Left kidney (tissue), 2 donors: ENCODE measurements around the gene PKP4. TPM values are rescaled to one million over a fixed set of nuclear protein-coding genes. Genes with fewer than 3 reads are reported as not detected.

Experiments
- DNase-seq: peaks from one replicate; pipeline ENCODE4 v3.0.0-alpha.2; 2013
- polyA plus RNA-seq: library from polyadenylated mRNA; unstranded; fragments of 120-200 nt; gene quantifications from one replicate; pipeline ENCODE4 v1.2.1, GENCODE V29; 2013; ENCODE audit not compliant: insufficient read length

Gene PKP4
- polyA plus RNA-seq, 1 donor, result 200 TPM

DNA sequence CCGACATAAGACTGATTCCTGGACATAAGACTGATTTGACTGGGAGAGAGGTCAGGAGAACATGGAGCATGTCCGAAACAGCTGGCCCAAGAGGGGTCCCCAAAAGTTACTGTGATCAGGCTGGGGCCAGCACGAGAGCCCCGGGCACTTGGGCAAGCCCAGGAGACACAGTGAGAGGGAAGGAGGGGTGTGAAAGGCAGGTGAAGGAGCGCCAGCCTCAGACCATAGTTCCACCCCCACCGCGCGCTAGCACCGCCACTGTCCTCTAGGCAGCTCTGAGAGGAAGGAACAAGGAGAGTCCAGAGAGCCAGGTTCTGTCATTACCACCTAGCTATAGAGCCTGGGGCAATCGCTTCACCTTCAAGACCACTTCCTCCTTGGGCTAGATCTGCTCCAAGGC, 260.2 kb downstream of the PKP4 start:
- no peak for DNase-seq

DNA sequence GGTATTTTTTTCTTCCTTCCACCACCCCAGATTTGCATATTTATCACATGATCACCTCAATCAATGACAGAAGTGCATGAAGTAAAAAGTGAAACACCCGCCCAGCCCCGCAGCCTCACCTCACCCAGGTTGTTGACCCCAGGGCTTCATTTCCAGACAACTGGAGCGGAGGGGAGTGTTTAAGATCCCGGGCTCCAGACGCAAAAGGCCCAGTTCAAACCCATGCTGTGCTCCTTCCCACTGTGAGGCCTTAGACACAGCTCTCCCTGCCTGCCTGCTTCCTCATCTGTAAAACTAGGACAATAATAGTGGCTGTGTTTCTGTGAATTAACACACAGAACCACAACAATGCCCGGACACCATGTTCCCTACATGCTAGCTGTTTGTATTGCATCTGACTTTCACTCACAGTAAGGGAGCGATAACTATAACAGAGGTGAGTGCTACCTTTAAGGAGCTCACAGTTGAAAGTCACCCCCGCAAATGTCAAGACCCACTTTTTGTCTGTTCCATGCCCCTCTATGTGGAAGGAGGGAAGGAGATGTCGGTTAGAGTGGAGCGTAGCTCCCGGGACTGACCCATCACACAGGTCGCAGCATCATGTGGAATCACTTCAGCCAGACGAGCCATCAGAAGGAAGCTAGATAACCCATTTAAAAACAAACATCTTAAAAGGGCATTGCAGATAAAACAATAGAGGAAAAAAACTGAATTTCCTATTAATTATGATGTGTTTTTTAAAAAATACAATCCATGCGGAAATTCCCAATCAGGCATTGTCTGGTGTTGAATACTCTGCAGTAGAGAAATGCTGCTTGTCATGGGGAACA, 260.8 kb downstream of the PKP4 start:
- DNase-seq, result no peak

DNA sequence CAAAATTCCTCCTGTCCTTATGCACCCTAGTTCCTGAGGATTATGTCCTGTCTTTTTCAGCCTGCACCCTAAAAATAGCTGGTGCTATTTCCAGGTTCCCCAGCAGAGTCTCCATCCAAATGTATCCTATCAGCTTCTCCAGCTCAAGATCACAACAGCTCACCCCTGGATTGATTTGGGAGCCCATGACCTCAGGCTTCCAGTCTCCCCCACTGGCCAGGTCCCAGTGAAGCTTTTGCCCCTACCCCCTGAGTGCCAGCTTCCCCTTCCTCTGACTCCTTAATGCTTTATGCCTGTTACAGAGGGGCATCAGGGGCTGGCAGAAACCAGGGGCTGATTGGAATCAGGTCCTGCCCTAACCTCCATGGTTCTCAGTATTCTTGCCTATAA, 261.4 kb downstream of the PKP4 start:
- no peak for DNase-seq

DNA sequence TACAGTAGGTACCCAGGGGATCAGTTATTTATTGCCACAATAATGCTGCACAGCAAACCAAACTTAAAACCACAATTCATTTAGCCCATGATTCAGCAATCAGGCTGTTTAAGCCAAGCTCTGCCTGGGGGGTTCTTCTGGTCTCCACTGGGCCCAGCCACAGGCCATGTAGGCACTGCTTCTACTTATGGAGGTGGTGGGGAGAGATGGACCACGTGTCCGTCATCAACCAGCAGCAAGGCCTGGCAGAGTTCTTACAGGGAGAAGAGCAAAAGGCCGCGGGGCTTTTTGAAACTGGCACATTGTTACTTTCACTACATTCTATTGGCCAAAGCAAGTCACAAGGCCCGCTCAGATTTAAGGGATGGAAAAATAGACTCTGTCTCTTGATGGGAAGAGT, 262.1 kb downstream of the PKP4 start:
- DNase-seq, result no peak

DNA sequence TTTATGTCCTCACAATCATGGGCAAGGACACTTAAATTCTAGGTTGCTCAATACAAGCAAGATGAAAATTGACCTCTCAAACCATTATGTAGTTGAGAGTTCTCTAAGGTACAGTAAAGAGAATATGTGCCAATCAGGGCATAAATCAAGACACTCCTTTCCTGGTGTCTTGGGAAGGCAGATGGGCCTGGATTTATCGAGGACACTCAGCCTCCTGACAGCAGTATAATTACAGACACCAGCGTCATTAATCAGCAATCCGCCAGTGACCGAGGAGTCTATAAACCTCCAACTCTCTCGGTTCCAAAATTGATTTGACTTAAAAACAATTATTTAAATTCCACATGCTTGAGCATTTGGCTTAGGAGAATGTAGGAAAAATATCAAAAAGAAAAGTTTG, 262.7 kb downstream of the PKP4 start:
- DNase-seq, result no peak

DNA sequence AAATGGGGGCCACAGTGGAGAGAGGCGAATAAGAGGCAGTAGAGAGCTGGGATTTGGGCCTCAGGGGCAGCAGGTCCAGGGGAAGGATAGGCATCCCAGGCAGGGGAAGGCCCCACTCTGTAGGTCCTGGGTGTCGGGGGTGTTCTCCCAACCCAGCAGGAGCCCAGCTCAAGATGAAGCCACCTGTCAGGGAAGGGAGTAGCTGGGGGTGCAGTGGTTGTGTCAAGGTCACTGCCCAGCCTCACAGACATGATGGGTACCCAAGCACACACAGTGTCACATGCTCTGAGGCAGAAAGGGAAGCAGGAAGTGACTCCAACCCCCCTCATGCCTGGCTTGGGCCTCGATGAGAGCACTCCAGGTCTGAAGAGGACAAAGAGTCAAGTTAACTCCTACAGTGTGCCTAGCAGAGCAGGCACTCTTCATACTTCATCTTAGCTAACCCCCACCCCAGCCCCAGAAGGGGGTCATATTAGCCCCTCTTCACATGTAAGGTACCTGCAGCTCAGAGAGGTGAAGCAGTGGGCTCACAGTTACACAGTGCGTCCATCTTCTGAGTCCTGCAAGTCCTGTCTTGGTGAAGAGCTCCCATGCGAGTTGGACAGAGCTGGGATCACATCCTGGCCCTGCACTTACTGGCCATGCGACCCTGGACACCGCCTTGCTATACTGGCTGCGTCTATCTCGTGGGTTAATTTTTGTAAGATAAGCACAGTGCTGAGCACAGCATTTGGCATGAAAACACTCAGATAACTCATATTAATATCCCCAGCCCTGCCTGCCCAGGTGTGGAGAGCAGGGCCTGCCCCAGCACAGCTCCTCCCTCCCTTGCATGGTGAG, 265.7 kb downstream of the PKP4 start:
- DNase-seq, result no peak

DNA sequence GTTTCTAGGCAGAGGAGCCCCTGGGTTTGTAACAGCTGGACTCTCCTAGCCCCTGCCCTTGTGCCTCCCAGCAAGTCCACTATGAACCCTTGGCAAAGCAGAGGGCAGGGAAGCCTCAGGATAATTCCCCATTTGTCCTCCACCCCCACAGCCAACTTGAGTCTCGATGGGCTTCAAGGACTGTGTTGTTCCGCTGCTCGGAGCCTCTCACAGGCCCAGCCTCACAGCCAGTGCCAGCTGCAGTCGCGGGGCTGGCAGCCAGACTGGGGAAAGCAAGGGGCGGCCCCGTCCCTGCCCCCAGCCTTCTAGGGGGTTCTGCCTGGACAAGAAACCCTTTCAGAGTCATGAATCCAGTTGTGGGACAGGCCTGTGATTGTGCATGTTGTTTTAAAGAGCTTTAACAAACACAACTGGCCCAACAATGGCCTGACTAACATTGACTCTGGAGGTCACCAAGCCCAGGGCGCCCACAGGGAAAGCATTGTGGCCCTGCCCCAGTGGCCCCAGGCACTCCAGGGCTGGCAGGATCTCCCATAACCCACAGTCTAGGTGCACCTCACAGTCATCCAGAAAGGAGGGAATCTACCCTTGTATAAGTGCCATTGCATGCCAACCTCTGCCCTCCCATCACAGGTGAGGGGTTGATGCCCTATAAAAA, 266.6 kb downstream of the PKP4 start:
- DNase-seq, result no peak

DNA sequence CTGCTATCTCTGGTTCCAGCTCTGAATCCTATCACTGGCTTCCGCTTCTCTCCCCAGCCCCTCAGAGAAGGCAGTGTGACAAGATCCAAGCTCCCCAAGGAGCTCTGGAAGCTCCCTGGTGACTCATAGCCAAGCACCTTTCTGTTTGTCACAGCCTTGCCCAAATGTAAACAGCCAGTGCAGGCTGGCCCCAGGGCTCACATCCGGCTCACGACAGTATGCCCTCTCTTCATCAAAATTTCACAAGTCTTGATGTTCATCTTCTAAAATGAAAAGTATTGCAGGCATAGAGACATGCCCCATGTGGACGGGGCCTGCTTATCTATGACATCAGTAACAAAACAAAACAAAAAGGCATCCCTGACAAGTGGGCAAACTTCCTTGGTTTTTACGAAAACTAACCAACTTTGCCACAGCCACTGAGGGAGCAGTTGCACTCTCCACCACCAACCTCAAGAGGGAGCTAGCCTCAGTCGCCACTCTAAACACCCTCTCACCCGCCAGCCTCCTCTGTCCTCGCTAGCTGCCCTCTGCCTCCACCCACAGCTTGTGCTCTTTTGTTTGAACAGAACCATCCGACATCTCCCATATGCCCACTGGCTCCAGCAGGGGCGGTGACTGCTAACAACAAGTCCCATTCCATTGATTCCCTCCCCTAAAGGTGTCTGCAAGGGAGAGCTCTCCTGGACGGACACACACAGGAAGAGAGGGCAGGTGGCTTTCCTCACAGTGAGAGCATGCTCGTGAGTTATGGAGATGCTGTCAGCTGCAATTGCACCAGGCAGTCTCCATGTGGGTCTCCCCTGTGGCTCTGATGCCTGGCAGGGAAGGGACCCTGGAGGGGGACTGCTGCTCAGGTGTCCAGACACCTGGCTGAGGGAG, 267.4 kb downstream of the PKP4 start:
- DNase-seq, result no peak

DNA sequence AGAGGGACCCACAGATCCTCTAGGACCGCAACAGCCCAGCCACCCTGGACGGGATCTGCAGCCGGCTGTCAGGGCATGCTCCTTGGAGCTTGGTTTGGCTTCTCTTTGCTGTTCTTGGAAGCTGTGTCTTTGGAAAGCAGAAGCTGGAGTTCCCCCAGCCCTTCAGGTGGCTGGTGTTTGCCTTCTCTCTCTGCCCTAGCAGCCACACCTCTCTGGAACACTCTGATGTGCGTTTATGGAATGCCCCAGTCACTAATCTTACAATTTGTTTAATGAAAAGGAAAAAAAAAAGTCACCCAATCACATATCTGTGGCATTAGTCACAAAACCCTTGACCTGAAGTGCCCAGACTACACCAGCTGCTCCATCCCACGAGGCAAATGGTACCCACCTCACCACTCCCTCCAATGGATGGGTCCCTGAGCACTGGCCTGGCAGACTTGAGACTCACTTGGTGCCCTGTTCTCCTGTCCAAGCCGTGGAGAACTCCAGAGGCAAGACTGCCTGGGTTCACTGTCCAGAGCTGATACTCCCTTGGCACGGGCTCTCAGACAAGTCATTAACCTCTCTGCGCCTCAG, 268.1 kb downstream of the PKP4 start:
- DNase-seq, result no peak

DNA sequence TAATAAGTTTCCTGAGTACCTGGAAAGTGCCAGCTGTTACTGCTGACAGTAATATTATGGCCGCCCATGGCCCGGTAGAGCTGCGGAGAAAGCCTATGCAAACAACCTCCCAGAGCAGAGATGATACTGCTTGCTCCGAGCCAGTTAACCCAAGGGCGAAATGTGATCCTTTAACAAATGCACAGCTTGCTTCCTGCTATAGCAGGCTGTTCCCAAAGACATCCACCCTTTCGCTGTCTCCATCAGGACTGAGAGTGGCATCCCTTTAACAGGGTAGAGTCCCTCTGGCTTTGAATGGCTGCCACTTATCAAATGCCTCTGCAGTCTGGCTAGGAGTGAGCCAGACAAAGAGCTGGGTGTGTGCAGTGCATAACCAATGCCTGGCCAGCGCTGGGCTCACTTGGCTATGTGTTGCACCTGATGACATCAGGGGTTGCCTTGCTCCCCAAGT, 268.7 kb downstream of the PKP4 start:
- no peak for DNase-seq

DNA sequence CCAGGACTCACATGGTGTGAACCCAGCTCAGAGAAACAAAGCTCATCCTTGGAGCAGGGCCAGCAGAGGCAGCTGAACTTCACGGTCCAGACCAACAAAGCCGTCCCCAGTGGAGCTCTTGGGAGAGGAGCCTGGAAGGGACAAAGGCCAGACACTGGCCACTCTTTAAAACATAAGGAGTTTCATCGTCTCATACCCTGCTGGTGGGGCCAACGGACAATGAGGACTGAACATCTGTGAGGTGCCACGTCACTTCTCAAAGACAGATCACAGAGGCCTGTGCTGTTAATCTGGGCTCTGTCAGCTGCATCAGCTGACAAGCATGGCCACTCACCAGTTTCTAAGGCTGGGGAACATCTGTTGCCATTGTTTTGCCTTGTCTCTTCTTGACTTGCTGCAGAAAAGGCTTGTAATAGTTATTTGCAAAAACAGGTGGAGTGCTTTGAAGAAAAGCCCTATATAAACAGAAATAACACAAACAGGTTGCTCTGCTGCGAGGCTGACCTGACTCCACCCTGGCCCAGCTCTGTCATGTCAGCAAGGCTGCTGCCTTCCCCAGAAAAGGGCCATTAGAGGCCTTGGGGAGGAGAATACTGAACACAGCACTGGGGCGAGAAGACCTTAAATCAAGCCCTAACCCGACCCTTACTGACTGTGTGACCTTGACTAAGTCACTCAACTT, 270.3 kb downstream of the PKP4 start:
- no peak for DNase-seq

DNA sequence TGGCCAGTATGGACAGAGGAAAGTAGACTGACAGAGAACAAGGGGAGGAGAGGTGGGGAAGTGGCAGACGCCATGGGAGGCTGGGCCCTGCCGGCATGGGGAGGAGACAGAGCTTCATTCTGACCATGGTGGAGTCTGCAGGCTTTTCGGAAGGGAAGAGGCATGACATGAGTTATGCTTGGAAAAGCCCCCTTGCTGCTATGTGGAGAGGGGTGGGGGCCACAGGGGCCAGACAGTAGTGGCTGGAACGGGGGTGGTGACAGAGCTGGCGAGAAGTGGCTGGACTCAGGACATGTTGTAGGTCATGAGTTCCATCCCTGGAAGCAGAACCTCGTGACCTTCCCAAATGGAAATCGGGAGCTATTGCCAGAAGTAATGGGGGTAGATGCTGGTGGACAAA, 271.7 kb downstream of the PKP4 start:
- DNase-seq, result no peak

DNA sequence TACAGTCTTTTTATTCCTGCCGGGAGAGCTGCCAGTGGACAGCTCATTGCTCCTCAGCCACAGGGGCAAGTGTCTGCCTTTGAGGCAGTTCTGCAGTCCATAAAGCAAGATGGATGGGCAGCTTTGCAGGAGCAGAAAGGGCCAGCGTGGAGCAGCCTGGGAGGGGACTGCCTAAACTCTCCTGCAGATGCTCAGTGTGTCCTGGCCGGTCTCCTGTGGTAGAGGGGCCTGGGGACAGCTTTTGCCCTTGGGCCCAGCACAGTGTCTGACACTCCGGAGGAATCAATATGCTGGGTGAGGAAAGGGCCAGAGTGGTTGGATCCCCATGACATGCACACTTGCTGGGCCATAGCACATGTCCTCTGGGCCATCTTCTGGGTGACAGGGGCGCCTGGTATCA, 272.7 kb downstream of the PKP4 start:
- no peak for DNase-seq

DNA sequence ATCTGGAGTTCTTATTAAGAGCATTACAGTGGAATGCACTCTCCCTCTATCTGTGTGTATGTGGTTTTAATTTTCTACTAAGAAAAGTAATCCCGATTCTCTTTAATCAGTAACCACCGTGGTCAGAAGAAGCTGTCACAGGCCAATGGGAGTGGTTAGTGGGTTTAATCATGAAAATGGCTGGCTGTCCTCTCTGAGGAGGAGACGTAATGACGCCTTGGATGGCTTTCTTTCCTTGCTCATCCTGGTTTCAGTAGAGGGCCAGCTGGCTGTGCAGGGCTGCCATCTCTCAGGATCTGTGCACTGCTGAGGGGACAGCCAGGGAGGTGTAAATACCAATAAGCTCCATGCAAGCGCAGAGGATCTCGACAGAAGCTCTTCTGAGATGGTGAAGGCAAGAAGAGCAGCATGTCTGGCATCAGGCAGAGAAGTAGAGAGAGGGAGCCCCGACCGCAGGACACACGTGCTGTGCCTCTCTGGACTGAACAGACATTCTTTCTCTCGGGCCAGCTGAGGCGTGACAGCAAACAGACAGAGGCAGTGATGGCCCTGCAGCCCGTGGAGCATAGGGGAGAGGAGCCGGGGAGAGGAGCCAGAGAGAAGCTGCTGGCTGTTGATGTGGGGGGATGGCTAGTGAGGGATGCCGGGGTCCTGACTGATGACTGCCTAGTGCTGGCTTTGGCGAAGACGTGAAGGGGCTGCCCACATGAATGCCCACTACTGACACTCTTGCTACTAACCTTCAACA, 273.3 kb downstream of the PKP4 start:
- no peak for DNase-seq

DNA sequence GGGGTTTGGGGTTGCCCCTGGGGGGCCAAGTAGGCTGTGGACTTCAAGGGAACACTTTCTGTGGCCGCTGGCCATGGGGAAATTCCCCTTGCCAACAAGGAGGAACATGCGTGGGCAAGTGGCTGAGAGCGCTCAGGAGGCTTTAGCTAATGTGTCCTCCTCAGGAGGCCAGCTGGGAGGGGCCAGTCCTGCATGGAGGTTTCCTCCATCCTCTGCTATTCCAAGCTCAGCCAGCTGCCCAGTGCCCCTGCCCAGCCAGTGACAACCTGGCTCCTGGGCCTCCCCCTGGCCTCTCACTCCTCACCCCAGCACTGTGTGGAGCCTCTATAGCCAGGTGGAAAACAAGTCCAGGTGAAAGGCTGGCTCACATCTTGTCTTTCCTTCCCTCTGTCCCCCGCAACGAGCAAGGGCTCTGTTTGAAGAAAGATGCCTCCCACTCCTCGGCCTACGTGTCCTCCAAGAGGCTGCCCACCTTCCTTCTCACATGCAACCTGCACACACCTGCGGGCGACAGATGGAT, 273.9 kb downstream of the PKP4 start:
- no peak for DNase-seq

DNA sequence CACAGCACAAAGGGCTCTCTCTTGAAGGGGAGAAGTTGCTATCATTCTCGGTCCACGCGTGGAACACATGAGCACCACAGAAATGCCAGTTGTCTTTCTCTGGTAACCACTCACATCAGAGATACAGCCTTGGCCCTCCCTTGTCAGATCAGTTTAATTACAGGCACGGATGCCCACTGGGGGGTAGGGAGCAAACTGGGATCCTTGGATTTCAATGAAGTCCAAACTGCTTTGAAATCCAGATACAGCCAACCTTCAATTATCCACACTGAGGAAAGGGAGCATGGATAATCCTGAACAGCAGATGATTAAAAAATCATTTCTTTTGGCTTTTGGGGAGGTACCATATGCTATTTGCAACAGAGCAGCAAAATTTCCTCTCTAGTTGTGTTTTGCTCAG, 274.6 kb downstream of the PKP4 start:
- DNase-seq, result no peak
